Gastroesophageal sphincter (tissue), 4 donors: Measurements from ENCODE around the gene SGCE. TPM values are rescaled to one million over a fixed set of nuclear protein-coding genes. Genes with fewer than 3 reads are reported as not detected.
"Not testable (repeated sequence)": the region's sequence is repeated elsewhere in the genome, so short reads cannot be mapped to it uniquely, and the experiment has no call there.

Source experiments
- ATAC-seq: fragments of 150-250 bp; one replicate; pipeline ENCODE4 v1.9.1; 2016; ENCODE audit warnings: mild to moderate bottlenecking, moderate library complexity
- H3K27ac ChIP-seq, 4 donors: fragments of 200-600 bp; sonication (generic) in 3 of 4; 1 replicate in 3 of 4; 2 replicates in 1 of 4; pipeline ENCODE4 v1.5.1; 2016 to 2019
- H3K27me3 ChIP-seq: fragments of 200-600 bp; sonication (generic); one replicate; pipeline ENCODE4 v1.5.1; 2019
- H3K36me3 ChIP-seq, 2 donors: fragments of 200-600 bp; sonication (generic); one replicate each; pipeline ENCODE4 v1.5.1; 2019; ENCODE audit warnings: control low read depth in 1 of 2
- H3K4me1 ChIP-seq, 3 donors: fragments of 200-600 bp; sonication (generic); 1 replicate in 2 of 3; 2 replicates in 1 of 3; pipeline ENCODE4 v1.5.1; 2016 to 2019; ENCODE audit warnings: control low read depth in 2 of 3
- H3K4me3 ChIP-seq, 2 donors: fragments of 200-600 bp; sonication (generic); one replicate each; pipeline ENCODE4 v1.5.1; 2019; ENCODE audit warnings: mild to moderate bottlenecking in 1 of 2, moderate library complexity in 1 of 2
- H3K9me3 ChIP-seq, 3 donors: fragments of 200-600 bp; sonication (generic); one replicate each; pipeline ENCODE4 v1.5.1; 2017 to 2019; ENCODE audit warnings: control low read depth in 2 of 3
- EP300 ChIP-seq: sonication (generic); formaldehyde crosslinking; IDR thresholded peaks from one replicate; pipeline ENCODE4 v1.6.1; 2017; ENCODE audit warnings: antibody characterized with exemption, mild to moderate bottlenecking
- POLR2A ChIP-seq, 2 donors: fragments of 450-650 bp; IDR thresholded peaks; one replicate each; pipeline ENCODE4 v1.6.1; 2017; ENCODE audit warnings: antibody characterized with exemption in 2 of 2, mild to moderate bottlenecking in 2 of 2, moderate library complexity in 1 of 2
- POLR2AphosphoS5 ChIP-seq: sonication (generic); formaldehyde crosslinking; IDR thresholded peaks from one replicate; pipeline ENCODE4 v1.6.1; 2017; ENCODE audit warnings: antibody characterized with exemption
- WGBS, 2 donors: methylation state at CpG; one replicate each; pipeline ENCODE4 v1.1.5; 2018; ENCODE audit warnings: low coverage in 1 of 2; 5-methylcytosine and 5-hydroxymethylcytosine counted together
- total RNA-seq, 4 donors: library from RNA; depleted of rRNA; stranded (reverse); fragments of >200 nt; gene quantifications; one replicate each; pipeline ENCODE4 v1.1.0, GENCODE V29; 2016
- TF ChIP-seq, protein P1 (sequence below), 4 experiments: fragments of 200-600 bp in 2 of 4; fragments of 450-650 bp in 2 of 4; sonication (generic) in 1 of 4; IDR thresholded peaks; one replicate each; pipeline ENCODE4 v1.5.1; 2017 to 2019; ENCODE audit warnings: antibody characterized with exemption in 4 of 4, mild to moderate bottlenecking in 2 of 4, moderate library complexity in 2 of 4

SGCE gene
- total RNA-seq: 100 to 1,000 TPM in 3 of 4 donors, 10 to 100 TPM in 1; 92.5 to 138 (median 123) TPM

- Histone ChIP-seq H3K9me3 (no peaks in the 10 kb centered on the region), H3K27ac (peak within 1 kb of the TSS; percentile 21 to 91 (median 87)), H3K36me3 (no peaks in the 10 kb centered on the region), H3K4me3 (peak within 1 kb of the TSS; percentile 54 to 78), H3K4me1 (peaks cover 0 to 42% (median 0%) of the 10 kb centered on the region in 3 donors), H3K27me3 (no peaks in the 10 kb centered on the region)
- 8 to 14% methylated on average over 18 to 27 of the region's 63 CpGs for WGBS, 2 donors
- TF ChIP-seq EP300 (no peak), POLR2A (IDR thresholded peaks at IDR 0.05) (peak in 1 of 2 donors; percentile 13), POLR2AphosphoS5 (peak; percentile 28)
- TF ChIP-seq, protein P1, sequence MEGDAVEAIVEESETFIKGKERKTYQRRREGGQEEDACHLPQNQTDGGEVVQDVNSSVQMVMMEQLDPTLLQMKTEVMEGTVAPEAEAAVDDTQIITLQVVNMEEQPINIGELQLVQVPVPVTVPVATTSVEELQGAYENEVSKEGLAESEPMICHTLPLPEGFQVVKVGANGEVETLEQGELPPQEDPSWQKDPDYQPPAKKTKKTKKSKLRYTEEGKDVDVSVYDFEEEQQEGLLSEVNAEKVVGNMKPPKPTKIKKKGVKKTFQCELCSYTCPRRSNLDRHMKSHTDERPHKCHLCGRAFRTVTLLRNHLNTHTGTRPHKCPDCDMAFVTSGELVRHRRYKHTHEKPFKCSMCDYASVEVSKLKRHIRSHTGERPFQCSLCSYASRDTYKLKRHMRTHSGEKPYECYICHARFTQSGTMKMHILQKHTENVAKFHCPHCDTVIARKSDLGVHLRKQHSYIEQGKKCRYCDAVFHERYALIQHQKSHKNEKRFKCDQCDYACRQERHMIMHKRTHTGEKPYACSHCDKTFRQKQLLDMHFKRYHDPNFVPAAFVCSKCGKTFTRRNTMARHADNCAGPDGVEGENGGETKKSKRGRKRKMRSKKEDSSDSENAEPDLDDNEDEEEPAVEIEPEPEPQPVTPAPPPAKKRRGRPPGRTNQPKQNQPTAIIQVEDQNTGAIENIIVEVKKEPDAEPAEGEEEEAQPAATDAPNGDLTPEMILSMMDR (IDR thresholded peaks at IDR 0.05): peak; percentile 38 to 93 (median 52)
- ATAC-seq: peak; percentile 64
Measured at GRCh38 chr7:94655848-94656657, at the start of gene SGCE. Gene SGCE (minus strand): TSS chr7:94656133. CDS start chr7:94656098, 35 bp downstream.

DNA sequence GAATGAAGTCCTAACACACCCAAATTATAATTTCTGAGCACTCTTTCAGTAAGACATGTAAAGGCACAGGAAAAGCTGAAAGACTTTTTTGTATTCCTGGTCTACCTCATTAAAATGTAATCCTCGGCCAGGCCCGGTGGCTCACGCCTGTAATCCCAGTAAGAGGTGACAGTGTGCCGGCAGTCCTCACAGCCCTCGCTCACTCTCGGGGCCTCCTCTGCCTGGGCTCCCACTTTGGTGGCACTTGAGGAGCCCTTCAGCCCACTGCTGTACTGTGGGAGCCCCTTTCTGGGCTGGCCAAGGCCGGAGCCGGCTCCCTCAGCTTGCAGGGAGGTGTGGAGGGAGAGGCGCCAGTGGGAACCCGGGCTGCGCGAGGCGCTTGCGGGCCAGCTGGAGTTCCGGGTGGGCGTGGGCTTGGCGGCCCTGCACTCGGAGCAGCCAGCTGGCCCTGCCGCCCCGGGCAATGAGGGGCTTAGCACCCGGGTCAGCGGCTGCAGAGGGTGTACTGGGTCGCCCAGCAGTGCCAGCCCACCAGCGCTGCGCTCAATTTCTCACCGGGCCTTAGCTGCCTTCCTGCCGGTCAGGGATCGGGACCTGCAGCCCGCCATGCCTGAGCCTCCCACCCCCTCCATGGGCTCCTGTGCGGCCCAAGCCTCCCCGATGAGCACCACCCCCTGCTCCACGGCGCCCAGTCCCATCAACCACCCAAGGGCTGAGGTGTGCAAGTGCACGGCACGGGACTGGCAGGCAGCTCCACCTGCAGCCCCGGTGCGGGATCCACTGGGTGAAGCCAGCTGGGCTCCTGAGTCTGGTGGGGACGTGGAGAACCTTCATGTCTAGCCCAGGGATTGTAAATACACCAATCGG, 49.5 kb upstream of the SGCE start:
- H3K4me1 ChIP-seq, H3K9me3 ChIP-seq, H3K27ac ChIP-seq, H3K27me3 ChIP-seq, H3K4me3 ChIP-seq, ATAC-seq, H3K36me3 ChIP-seq: not testable (repeated sequence)
- 80 to 90% methylated on average over 1 to 2 of the region's 39 CpGs for WGBS, 2 donors

DNA sequence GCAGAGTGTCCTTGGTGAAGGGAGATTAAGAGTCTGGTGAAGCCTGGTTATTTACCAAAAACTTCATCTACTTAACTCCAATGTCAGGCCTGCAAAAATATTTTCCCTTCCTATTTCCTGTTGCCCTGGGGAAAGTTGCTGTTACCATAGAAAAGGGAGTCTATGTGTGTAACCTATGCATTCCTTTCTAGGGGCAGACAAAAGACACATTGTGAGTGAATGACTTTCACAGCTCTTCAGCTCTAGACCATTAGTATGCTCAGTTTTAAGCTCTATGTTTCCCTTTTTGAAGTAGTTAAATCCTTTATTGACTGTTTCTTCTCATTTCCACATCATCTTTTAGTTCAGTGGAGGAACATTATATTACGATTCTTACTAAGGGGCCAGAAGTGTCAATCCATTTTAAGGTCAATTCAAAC, 45.6 kb upstream of the SGCE start:
- no peak overlapping the region for H3K4me3 ChIP-seq

DNA sequence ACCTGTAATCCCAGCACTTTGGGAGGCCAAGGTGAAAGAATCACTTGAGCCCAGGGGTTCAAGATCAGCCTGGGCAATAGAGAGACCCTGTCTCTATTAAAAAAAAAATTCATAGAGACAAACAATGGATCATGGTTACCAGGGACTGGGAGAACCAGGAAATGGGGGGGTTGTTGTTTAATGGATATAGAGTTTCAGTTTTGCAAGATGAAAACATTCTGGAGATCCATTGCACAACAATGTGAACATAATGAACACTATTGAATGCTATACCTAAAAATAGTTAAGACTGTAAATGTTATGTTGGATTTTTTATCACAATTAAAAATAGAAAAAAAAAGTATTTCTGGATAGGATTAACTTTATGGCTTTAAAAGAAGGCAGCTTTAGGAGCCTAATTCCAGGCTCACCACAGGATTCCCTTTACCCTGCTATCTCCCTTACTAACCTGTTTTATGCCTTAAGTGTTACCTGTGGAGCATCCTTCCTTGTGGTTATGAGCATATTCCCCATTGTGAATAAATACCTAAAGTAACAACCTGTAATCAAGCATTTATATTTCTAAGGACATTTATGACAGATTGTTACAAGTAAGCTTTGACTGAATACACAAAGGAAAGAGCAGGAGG, 45.1 kb upstream of the SGCE start:
- no peaks in the 10 kb centered on the region for H3K27me3 ChIP-seq
- TF ChIP-seq EP300 (no peak), POLR2A (IDR thresholded peaks at IDR 0.05) (no peak), POLR2AphosphoS5 (no peak)
- TF ChIP-seq, protein P1 (IDR thresholded peaks at IDR 0.05): no peak
- no peak for ATAC-seq
- peaks cover 0 to 15% (median 0%) of the 10 kb centered on the region in 3 donors for H3K4me1 ChIP-seq
- H3K4me3 ChIP-seq: no peak overlapping the region
- H3K27ac ChIP-seq: no peak overlapping the region
- H3K36me3 ChIP-seq: no peaks in the 10 kb centered on the region
- H3K9me3 ChIP-seq: no peaks in the 10 kb centered on the region

More for the DNA sequence above, 45.6 kb upstream of the SGCE start:
- H3K27ac ChIP-seq: no peak overlapping the region
- H3K27me3 ChIP-seq: no peaks in the 10 kb centered on the region
- no peaks in the 10 kb centered on the region for H3K36me3 ChIP-seq
- WGBS, 2 donors: 63 to 71% methylated on average over 1 of the region's 1 CpG
- TF ChIP-seq EP300 (no peak), POLR2A (IDR thresholded peaks at IDR 0.05) (no peak), POLR2AphosphoS5 (no peak)
- TF ChIP-seq, protein P1 (IDR thresholded peaks at IDR 0.05): no peak
- ATAC-seq: no peak
- H3K9me3 ChIP-seq: no peaks in the 10 kb centered on the region
- H3K4me1 ChIP-seq: peaks cover 0 to 15% (median 0%) of the 10 kb centered on the region in 3 donors

DNA sequence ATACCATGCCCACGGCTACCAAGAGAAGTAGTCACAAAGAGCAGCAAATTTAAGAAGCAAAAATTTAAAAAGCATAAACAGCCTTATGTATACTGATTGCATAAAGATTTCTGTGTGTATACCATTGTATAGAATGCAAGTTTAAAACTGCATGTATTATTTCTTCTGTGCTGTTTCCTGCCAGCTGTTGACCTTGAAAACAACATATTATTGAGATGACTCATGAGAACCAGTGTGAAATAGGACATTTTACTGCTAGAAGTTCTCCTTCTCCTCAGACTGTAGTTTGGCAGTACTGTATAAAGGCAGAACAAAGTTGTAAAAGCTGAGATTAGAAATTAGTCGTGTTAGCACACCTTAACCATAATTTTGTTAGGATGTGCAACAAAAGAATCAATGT, 42.3 kb upstream of the SGCE start:
- ATAC-seq: no peak
- 41 to 49% methylated on average over 2 of the region's 2 CpGs for WGBS, 2 donors

More for the DNA sequence above, 42.3 kb upstream of the SGCE start:
- Histone ChIP-seq H3K9me3 (no peaks in the 10 kb centered on the region), H3K36me3 (no peaks in the 10 kb centered on the region), H3K27me3 (no peaks in the 10 kb centered on the region), H3K4me3 (no peak overlapping the region), H3K4me1 (peaks cover 0 to 15% (median 0%) of the 10 kb centered on the region in 3 donors), H3K27ac (no peak overlapping the region)
- TF ChIP-seq, protein P1 (IDR thresholded peaks at IDR 0.05): no peak
- TF ChIP-seq EP300: no peak
- TF ChIP-seq POLR2A (IDR thresholded peaks at IDR 0.05): no peak
- TF ChIP-seq POLR2AphosphoS5: no peak
